Bronchial epithelial cell (primary cell): Measurements from ENCODE around the gene OR7G2. TPM values are rescaled to one million over a fixed set of nuclear protein-coding genes. Genes with fewer than 3 reads are reported as not detected.

ENCODE experiments used
- DNase-seq: peaks from one replicate; pipeline ENCODE4 v3.0.0-alpha.2; 2010; ENCODE audit warnings: low read depth
- FAIRE-seq: peaks from 2 replicates; lab custom pipeline; 2011; peaks lifted over from hg19 to GRCh38; lab: Jason Lieb, UNC
- H3K27me3 ChIP-seq: 2 replicates; pipeline ENCODE4 v1.5.1; 2011; ENCODE audit warnings: low read length; ENCODE audit not compliant: control insufficient read depth, insufficient read depth
- H3K36me3 ChIP-seq: 2 replicates; pipeline ENCODE4 v1.5.1; 2011; ENCODE audit warnings: low read length; ENCODE audit not compliant: control insufficient read depth, insufficient read depth
- H3K4me3 ChIP-seq: 2 replicates; pipeline ENCODE4 v1.5.1; 2011; ENCODE audit warnings: mild to moderate bottlenecking, low read depth, low read length, control low read depth
- total RNA-seq: library from RNA; depleted of rRNA; stranded (reverse); fragments of >200 nt; gene quantifications from 2 replicates; pipeline ENCODE4 v1.2.1, GENCODE V29; 2014
- TF ChIP-seq, protein P1 (sequence below): IDR thresholded peaks from 2 replicates; pipeline ENCODE4 v1.5.1; 2011; ENCODE audit warnings: mild to moderate bottlenecking, moderate library complexity, low read length, control low read depth, inconsistent platforms; ENCODE audit not compliant: insufficient read depth, severe bottlenecking

Gene OR7G2
- total RNA-seq, 1 donor from 2014 or later, result not detected

- Histone ChIP-seq H3K27me3 (no peaks in the 10 kb centered on the region), H3K36me3 (no peaks in the 10 kb centered on the region), H3K4me3 (no peak overlapping the region)
- DNase-seq (no peak), FAIRE-seq (no peak)
- TF ChIP-seq, protein P1, sequence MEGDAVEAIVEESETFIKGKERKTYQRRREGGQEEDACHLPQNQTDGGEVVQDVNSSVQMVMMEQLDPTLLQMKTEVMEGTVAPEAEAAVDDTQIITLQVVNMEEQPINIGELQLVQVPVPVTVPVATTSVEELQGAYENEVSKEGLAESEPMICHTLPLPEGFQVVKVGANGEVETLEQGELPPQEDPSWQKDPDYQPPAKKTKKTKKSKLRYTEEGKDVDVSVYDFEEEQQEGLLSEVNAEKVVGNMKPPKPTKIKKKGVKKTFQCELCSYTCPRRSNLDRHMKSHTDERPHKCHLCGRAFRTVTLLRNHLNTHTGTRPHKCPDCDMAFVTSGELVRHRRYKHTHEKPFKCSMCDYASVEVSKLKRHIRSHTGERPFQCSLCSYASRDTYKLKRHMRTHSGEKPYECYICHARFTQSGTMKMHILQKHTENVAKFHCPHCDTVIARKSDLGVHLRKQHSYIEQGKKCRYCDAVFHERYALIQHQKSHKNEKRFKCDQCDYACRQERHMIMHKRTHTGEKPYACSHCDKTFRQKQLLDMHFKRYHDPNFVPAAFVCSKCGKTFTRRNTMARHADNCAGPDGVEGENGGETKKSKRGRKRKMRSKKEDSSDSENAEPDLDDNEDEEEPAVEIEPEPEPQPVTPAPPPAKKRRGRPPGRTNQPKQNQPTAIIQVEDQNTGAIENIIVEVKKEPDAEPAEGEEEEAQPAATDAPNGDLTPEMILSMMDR, result no peak
Measured at GRCh38 chr19:9130965-9131364, 23.7 kb upstream of the OR7G2 start.

DNA sequence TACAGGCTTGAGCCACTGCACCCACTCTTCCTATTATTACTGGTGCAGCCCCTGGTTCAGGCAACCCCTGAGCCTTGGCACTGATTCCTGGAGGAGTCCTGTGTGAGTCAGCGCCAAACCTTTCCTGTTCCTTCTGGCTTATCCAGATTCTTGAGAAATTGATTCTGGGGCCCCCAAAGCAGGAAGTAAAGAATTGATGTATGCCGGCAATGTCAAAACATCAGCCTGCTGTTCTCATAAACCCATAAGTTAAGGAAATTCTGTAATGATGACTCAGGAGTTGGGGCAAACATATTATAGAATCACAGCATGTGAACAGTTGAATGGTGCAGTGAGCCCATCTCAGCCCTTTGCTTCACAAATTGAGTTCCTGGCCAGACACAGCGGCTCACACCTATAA is 20.9 kb upstream of the OR7G2 start:
- DNase-seq (peak; percentile 58), FAIRE-seq (no peak)
- TF ChIP-seq, protein P1, result no peak
- no peak overlapping the region for H3K4me3 ChIP-seq
- no peaks in the 10 kb centered on the region for H3K36me3 ChIP-seq
- H3K27me3 ChIP-seq, result no peaks in the 10 kb centered on the region

GRCh38 chr19:9126900-9127405 is 19.7 kb upstream of the OR7G2 start, which contains the start of gene OR7G3:
OR7G3 (minus strand) TSS chr19:9126950; CDS start chr19:9126950, 0 bp downstream.
- Histone ChIP-seq H3K36me3 (no peaks in the 10 kb centered on the region), H3K27me3 (no peaks in the 10 kb centered on the region), H3K4me3 (no peak within 1 kb of the TSS)
- no peak for DNase-seq
- no peak for FAIRE-seq
- TF ChIP-seq, protein P1, result no peak

- H3K27me3 ChIP-seq, result no peaks in the 10 kb centered on the region
- no peak for FAIRE-seq
- TF ChIP-seq, protein P1, result no peak
- DNase-seq, result no peak
- H3K36me3 ChIP-seq, result no peaks in the 10 kb centered on the region
- H3K4me3 ChIP-seq, result no peak overlapping the region
Measured at GRCh38 chr19:9116547-9116946, 9.3 kb upstream of the OR7G2 start.

DNA sequence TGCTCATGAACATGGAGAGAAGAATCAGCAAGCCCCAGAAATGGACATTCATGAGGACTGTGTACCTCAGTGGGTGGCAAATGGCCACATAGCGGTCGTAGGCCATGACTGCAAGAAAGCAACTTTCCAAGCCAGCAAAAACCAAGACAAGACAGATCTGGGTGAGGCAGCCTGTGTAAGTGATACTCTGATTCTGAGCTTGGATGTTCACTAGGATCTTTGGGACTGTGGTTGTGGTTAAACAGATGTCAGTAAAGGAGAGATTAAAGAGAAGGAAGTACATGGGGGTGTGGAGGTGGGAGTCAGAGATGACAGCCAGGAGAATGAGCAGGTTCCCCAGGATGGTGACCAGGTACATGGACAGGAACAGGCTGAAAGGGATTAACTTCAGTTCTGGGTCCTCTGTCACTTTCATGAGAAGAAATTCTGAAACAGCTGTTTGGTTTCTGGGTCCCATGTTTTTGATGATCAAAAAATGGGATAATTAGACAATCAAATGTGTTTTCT is 8.1 kb upstream of the OR7G2 start, which contains the start of gene OR7G1:
OR7G1 (minus strand) TSS at position 457 of the 507 bp plus-strand sequence; CDS start at position 457, 0 bp downstream.
- Histone ChIP-seq H3K27me3 (no peaks in the 10 kb centered on the region), H3K4me3 (no peak within 1 kb of the TSS), H3K36me3 (no peaks in the 10 kb centered on the region)
- FAIRE-seq, result no peak
- TF ChIP-seq, protein P1, result no peak
- DNase-seq, result no peak

GRCh38 chr19:9109959-9110358 is 2.7 kb upstream of the OR7G2 start:
- H3K4me3 ChIP-seq, result no peak overlapping the region
- H3K36me3 ChIP-seq, result no peaks in the 10 kb centered on the region
- no peak for FAIRE-seq
- TF ChIP-seq, protein P1, result no peak
- H3K27me3 ChIP-seq, result no peaks in the 10 kb centered on the region
- no peak for DNase-seq
